ENCODE data around the gene MACF1. TPM values are rescaled to one million over a fixed set of nuclear protein-coding genes. Genes with fewer than 3 reads are reported as not detected.
A peak's percentile ranks its signal among the peaks of the same experiment; 100 is the strongest.
"Not testable (repeated sequence)": the region's sequence is repeated elsewhere in the genome, so short reads cannot be mapped to it uniquely, and the experiment has no call there.

Gene MACF1
- total RNA-seq, 2 donors from 2014 or later = 510 to 525 TPM

- H3K4me1 Mint-ChIP-seq; H3K9me3 ChIP-seq (ENCODE audit: control insufficient read depth, low read length, poor library complexity, severe bottlenecking); H3K36me3 Mint-ChIP-seq (ENCODE audit: low read depth); H3K27ac Mint-ChIP-seq; H3K4me3 Mint-ChIP-seq; DNase-seq; H3K27me3 Mint-ChIP-seq: not testable (repeated sequence)
- ATAC-seq = peak; percentile 35
Measured at GRCh38 chr1:39514710-39515124, 310.2 kb downstream of the MACF1 start.

DNA sequence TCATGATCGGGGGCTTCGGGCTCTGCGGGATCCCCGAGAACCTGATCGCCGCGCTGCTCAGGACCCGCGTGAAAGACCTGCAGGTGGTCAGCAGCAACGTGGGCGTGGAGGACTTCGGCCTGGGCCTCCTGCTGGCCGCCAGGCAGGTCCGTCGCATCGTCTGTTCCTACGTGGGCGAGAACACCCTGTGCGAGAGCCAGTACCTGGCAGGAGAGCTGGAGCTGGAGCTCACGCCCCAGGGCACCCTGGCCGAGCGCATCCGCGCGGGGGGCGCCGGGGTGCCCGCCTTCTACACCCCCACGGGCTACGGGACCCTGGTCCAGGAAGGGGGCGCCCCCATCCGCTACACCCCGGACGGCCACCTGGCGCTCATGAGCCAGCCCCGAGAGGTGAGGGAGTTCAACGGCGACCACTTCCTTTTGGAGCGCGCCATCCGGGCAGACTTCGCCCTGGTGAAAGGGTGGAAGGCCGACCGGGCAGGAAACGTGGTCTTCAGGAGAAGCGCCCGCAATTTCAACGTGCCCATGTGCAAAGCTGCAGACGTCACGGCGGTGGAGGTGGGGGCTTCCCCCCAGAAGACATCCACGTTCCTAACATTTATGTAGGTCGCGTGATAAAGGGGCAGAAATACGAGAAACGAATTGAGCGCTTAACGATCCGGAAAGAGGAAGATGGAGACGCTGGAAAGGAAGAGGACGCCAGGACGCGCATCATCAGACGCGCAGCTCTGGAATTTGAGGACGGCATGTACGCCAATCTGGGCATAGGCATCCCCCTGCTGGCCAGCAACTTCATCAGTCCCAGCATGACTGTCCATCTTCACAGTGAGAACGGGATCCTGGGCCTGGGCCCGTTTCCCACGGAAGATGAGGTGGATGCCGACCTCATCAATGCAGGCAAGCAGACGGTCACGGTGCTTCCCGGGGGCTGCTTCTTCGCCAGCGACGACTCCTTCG is 310.9 kb downstream of the MACF1 start:
- not testable (repeated sequence) for DNase-seq; H3K27ac Mint-ChIP-seq; H3K36me3 Mint-ChIP-seq (ENCODE audit: low read depth); H3K9me3 ChIP-seq (ENCODE audit: control insufficient read depth, low read length, poor library complexity, severe bottlenecking); H3K4me1 Mint-ChIP-seq; H3K27me3 Mint-ChIP-seq
- peak; percentile 62 for ATAC-seq
- peak overlapping the region; percentile 61 for H3K4me3 Mint-ChIP-seq

GRCh38 chr1:39516841-39517240 is 312.3 kb downstream of the MACF1 start:
- not testable (repeated sequence) for DNase-seq; H3K4me3 Mint-ChIP-seq; H3K36me3 Mint-ChIP-seq (ENCODE audit: low read depth); H3K27me3 Mint-ChIP-seq; H3K27ac Mint-ChIP-seq; H3K9me3 ChIP-seq (ENCODE audit: control insufficient read depth, low read length, poor library complexity, severe bottlenecking); H3K4me1 Mint-ChIP-seq; ATAC-seq

DNA sequence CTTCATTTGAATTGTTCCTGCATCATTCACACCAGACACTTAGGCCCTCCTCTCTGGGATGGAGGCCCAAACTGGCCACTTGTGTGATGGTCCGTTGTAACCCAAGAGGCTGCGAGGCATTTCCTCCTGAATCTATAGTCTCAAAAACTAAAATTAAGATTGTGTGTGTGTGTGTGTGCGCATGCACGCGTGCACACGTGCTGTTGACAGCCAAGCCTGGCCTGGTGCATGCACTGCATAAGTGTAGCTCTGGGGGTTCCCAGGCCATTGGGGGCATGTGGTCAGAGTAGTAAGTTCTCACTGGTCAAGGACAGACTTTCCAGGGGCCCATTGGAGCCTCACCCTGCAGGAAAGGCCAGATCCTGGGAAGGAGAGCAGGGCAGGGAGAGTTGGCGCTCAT is 313.4 kb downstream of the MACF1 start:
- not testable (repeated sequence) for DNase-seq; H3K4me3 Mint-ChIP-seq; H3K27me3 Mint-ChIP-seq; ATAC-seq; H3K9me3 ChIP-seq (ENCODE audit: control insufficient read depth, low read length, poor library complexity, severe bottlenecking); H3K36me3 Mint-ChIP-seq (ENCODE audit: low read depth); H3K4me1 Mint-ChIP-seq; H3K27ac Mint-ChIP-seq

- not testable (repeated sequence) for H3K4me3 Mint-ChIP-seq; DNase-seq; ATAC-seq; H3K4me1 Mint-ChIP-seq; H3K36me3 Mint-ChIP-seq (ENCODE audit: low read depth); H3K9me3 ChIP-seq (ENCODE audit: control insufficient read depth, low read length, poor library complexity, severe bottlenecking); H3K27me3 Mint-ChIP-seq; H3K27ac Mint-ChIP-seq
Measured at GRCh38 chr1:39519376-39519775, 314.9 kb downstream of the MACF1 start.

DNA sequence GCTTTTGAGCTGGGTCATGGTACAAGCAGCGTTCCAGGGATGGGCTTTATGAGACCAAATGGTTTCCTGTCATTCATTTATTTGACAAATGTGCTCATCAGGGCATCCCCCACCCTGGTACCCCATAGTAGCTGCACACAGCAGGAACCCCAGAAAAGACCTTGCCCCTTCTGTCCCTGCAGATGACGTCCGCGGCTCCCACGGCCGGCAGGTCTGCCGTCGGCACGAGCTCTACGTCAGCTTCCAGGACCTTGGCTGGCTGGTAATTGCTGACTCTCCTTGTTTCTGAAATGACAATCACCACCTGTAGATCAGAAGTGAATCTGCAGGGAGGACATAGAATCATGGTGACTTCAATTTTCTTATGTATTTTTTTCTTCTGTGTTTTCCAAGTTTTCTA is 317.7 kb downstream of the MACF1 start:
- H3K36me3 Mint-ChIP-seq (ENCODE audit: low read depth); H3K4me1 Mint-ChIP-seq; H3K27ac Mint-ChIP-seq; H3K27me3 Mint-ChIP-seq; H3K4me3 Mint-ChIP-seq; DNase-seq; ATAC-seq; H3K9me3 ChIP-seq (ENCODE audit: control insufficient read depth, low read length, poor library complexity, severe bottlenecking): not testable (repeated sequence)

DNA sequence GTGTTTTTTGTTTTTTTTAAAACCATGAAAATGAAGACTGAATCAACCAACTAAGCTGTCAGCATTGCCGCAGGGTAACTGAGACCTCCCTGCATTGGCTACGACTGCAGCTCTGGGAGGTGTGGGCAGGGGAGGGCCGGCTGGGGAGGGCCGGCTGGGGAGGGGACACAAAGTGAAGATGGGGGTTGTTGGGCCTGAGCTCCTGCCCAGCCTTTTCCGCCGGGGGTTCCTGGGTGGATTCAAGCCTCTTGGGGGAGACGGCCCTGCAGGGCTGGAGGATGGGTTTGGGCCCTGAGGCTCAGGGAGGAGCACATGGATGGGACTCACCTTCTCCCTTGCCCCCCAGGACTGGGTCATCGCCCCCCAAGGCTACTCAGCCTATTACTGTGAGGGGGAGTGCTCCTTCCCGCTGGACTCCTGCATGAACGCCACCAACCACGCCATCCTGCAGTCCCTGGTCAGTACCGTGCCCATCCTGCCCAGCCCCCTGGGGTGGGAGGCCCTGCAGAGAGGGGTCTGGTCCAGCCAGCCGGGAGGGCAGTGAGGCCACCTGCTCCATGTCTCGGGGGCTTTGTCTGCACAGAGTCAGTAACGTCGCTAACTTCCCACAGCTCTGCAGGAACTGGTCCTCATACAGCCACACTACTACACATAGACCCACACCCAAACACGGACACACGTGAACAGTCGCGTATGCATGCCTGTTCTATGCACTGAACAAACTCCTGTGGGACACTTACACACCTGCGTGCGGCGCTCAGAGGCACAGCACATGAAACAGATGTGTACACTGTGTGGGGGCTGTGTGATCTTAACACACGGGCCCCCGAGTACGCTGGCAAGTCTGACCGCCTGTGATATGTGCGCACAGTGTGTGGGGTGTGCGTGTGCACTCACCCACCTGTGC is 318.4 kb downstream of the MACF1 start:
- no peak overlapping the region for H3K4me3 Mint-ChIP-seq
- H3K4me1 Mint-ChIP-seq = peaks cover 4% of the 10 kb centered on the region
- H3K27ac Mint-ChIP-seq = no peak overlapping the region
- H3K27me3 Mint-ChIP-seq = no peaks in the 10 kb centered on the region
- no peaks in the 10 kb centered on the region for H3K9me3 ChIP-seq (ENCODE audit: control insufficient read depth, low read length, poor library complexity, severe bottlenecking)
- ATAC-seq (no peak), DNase-seq (no peak)
- H3K36me3 Mint-ChIP-seq (ENCODE audit: low read depth) = peaks cover 2% of the 10 kb centered on the region

DNA sequence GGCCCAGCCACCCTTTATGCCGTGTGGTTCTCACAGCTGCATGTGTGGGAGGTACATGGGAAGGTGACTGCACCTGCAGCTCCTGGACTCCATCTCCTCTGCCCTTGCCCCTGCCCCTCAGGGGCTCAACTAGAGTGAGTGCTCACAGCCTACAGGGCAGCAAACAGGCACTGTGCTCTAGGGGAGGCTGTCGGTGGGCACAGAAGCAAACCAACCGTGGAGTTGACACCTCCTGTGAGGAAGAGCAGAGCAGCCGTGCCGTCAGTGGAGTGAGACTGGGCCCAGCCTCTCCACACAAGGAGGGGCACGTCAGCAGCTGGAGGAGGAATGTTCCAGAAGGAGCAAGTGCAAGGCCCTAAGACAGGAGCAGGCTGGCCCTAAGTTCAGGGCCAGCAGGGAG is 319.7 kb downstream of the MACF1 start:
- Mint-ChIP-seq H3K27me3 (no peaks in the 10 kb centered on the region), H3K27ac (peak overlapping the region; percentile 74), H3K4me3 (no peak overlapping the region), H3K4me1 (peaks cover 4% of the 10 kb centered on the region), H3K36me3 (ENCODE audit: low read depth) (peaks cover 2% of the 10 kb centered on the region)
- no peaks in the 10 kb centered on the region for H3K9me3 ChIP-seq (ENCODE audit: control insufficient read depth, low read length, poor library complexity, severe bottlenecking)
- ATAC-seq (no peak), DNase-seq (no peak)

- peaks cover 4% of the 10 kb centered on the region for H3K4me1 Mint-ChIP-seq
- no peaks in the 10 kb centered on the region for H3K9me3 ChIP-seq (ENCODE audit: control insufficient read depth, low read length, poor library complexity, severe bottlenecking)
- peak overlapping the region; percentile 74 for H3K27ac Mint-ChIP-seq
- H3K4me3 Mint-ChIP-seq = no peak overlapping the region
- peaks cover 2% of the 10 kb centered on the region for H3K36me3 Mint-ChIP-seq (ENCODE audit: low read depth)
- H3K27me3 Mint-ChIP-seq = no peaks in the 10 kb centered on the region
- no peak for ATAC-seq
- DNase-seq = no peak
Measured at GRCh38 chr1:39524591-39525365, 320.3 kb downstream of the MACF1 start.

- no peak overlapping the region for H3K27ac Mint-ChIP-seq
- no peaks in the 10 kb centered on the region for H3K27me3 Mint-ChIP-seq
- peaks cover 4% of the 10 kb centered on the region for H3K4me1 Mint-ChIP-seq
- DNase-seq (no peak), ATAC-seq (peak; percentile 74)
- H3K4me3 Mint-ChIP-seq = no peak overlapping the region
- H3K9me3 ChIP-seq (ENCODE audit: control insufficient read depth, low read length, poor library complexity, severe bottlenecking) = no peaks in the 10 kb centered on the region
- H3K36me3 Mint-ChIP-seq (ENCODE audit: low read depth) = peaks cover 2% of the 10 kb centered on the region
Measured at GRCh38 chr1:39525366-39526165, 321.1 kb downstream of the MACF1 start.

- H3K4me1 Mint-ChIP-seq = peaks cover 4% of the 10 kb centered on the region
- H3K27me3 Mint-ChIP-seq = no peaks in the 10 kb centered on the region
- H3K4me3 Mint-ChIP-seq = no peak overlapping the region
- peaks cover 2% of the 10 kb centered on the region for H3K36me3 Mint-ChIP-seq (ENCODE audit: low read depth)
- no peak for DNase-seq
- no peaks in the 10 kb centered on the region for H3K9me3 ChIP-seq (ENCODE audit: control insufficient read depth, low read length, poor library complexity, severe bottlenecking)
- ATAC-seq = no peak
- no peak overlapping the region for H3K27ac Mint-ChIP-seq
Measured at GRCh38 chr1:39526466-39527189, 322.1 kb downstream of the MACF1 start.

DNA sequence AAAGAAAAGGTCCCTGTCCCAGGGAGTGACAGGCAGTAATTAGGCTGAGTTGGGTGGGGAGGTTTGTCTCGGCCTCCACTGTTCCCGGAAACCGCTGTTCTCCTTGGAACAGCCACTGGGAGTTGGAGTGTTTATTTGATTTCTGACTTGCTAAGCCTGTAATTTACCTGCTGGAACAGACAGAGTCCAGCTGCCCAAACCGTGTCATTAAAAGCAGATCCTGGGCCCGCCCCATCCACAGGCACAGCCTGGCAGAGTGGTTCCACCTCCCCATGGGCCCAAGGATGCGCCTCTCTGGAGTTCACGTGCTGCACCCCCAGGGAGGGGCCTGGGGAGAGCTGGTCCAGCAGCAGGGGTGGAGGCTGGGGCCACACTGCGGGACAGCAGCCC is 322.7 kb downstream of the MACF1 start:
- not testable (repeated sequence) for H3K4me1 Mint-ChIP-seq; H3K27me3 Mint-ChIP-seq; H3K9me3 ChIP-seq (ENCODE audit: control insufficient read depth, low read length, poor library complexity, severe bottlenecking); DNase-seq; H3K27ac Mint-ChIP-seq; H3K4me3 Mint-ChIP-seq; H3K36me3 Mint-ChIP-seq (ENCODE audit: low read depth); ATAC-seq

All from T-helper 17 cell (primary cell).